Measurements from ENCODE around the gene ROR2. TPM values are rescaled to one million over a fixed set of nuclear protein-coding genes. Genes with fewer than 3 reads are reported as not detected.

The ROR2 gene
- total and polyA plus RNA-seq, 2 of the 8 experiments (the other 6 are each of a cell fraction or from before 2014, with no cell fraction given): 2.7 to 4.3 TPM

- ChIA-PET CTCF (ENCODE audit: partially characterized antibody) (interaction anchor here (2.2 kb wide), 1 partner anchor 136 kb away, joined by 5 read pairs; no protein-coding TSS in a partner anchor), POLR2A (ENCODE audit: partially characterized antibody) (no interaction called here)
- Histone ChIP-seq H2BK20ac (ENCODE audit: low read length) (no peak overlapping the region), H3K23ac (ENCODE audit: insufficient read length) (no peak overlapping the region), H4K91ac (replicated peaks; ENCODE audit: insufficient read length, low read length) (no peak overlapping the region), H3K4me2 (ENCODE audit: insufficient read depth in 1 of 2, low read depth in 2 of 2, low read length in 2 of 2) (no peak overlapping the region), H3K23me2 (ENCODE audit: low read depth, low read length) (no peaks in the 10 kb centered on the region; the same call in 1 of the 2 replicates), H3K9me3 (ENCODE audit: insufficient read depth in 2 of 2, low read depth in 1 of 2, low read length in 1 of 2) (no peaks in the 10 kb centered on the region), H2BK12ac (ENCODE audit: low read depth, low read length) (no peak overlapping the region), H3K14ac (ENCODE audit: insufficient read length) (no peak overlapping the region), H4K5ac (ENCODE audit: insufficient read length, low read depth, low read length) (no peak overlapping the region), H3K56ac (replicated peaks; ENCODE audit: insufficient read length, low read depth, low read length) (no peak overlapping the region), H3K4me1 (replicated peaks in 1 of 4; ENCODE audit: control insufficient read depth in 3 of 4, insufficient read depth in 4 of 4, low read length in 3 of 4) (peaks cover 0 to 9% (median 5%) of the 10 kb centered on the region in 4 experiments; a peak in 5 of 7 replicates), H3K9ac (replicated peaks in 1 of 4; ENCODE audit: extremely low read depth in 1 of 4, low read depth in 3 of 4, low read length in 3 of 4) (no peak overlapping the region), H2BK120ac (replicated peaks; ENCODE audit: low read depth, low read length) (no peak overlapping the region), H3K18ac (ENCODE audit: extremely low read depth, low read length) (no peak overlapping the region), H4K8ac (ENCODE audit: extremely low read depth, insufficient read depth, low read length) (no peak overlapping the region), H3K36me3 (ENCODE audit: control insufficient read depth in 2 of 4, insufficient read depth in 4 of 4, low read length in 3 of 4) (no peaks in the 10 kb centered on the region), H2BK15ac (ENCODE audit: low read length) (no peak overlapping the region), H2BK5ac (ENCODE audit: low read depth, low read length) (no peak overlapping the region), H4K20me1 (replicated peaks in 1 of 2; ENCODE audit: control insufficient read depth in 1 of 2, insufficient read depth in 2 of 2, low read length in 2 of 2) (peaks cover 0 to 2% of the 10 kb centered on the region in 2 experiments), H3K4me3 (ENCODE audit: extremely low read depth in 1 of 4, insufficient read depth in 2 of 4, low read depth in 3 of 4, low read length in 4 of 4) (no peak overlapping the region), H3K4ac (replicated peaks; ENCODE audit: insufficient read length, low read depth, low read length) (no peak overlapping the region), H3K27me3 (replicated peaks in 1 of 4; ENCODE audit: control insufficient read depth in 3 of 4, extremely low read depth in 1 of 4, insufficient read depth in 3 of 4, low read length in 3 of 4) (peaks cover under 1 to 11% (median 9%) of the 10 kb centered on the region in 4 experiments), H3K79me2 (ENCODE audit: control insufficient read depth in 1 of 2, insufficient read depth in 2 of 2, low read length in 2 of 2) (no peaks in the 10 kb centered on the region), H2AFZ (ENCODE audit: low read length) (no peak overlapping the region), H3K27ac (ENCODE audit: low read depth, low read length) (no peak overlapping the region), H2AK5ac (ENCODE audit: low read depth, low read length) (0 out of 2 replicates have a peak overlapping the region, but pooled peaks have one; percentile 9), H3K79me1 (ENCODE audit: low read depth, low read length) (no peaks in the 10 kb centered on the region; the same call in 1 of the 2 replicates)
- WGBS, 2 experiments (ENCODE audit: extremely low coverage in 1 of 2, insufficient coverage in 1 of 2, insufficient read length in 1 of 2, insufficient replicate concordance in 2 of 2, low coverage in 1 of 2, low lambda C conversion rate in 2 of 2, missing lambda C conversion rate in 1 of 2): 70% methylated on average over 1 of the region's 1 CpG; no CpG with 5 or more reads in 1 of the 2 experiments
- DNase-seq (ENCODE audit: low read depth in 1 of 2, low spot score in 2 of 2): no peak
- TF ChIP-seq EGR1 (IDR thresholded peaks at IDR 0.05; ENCODE audit: borderline replicate concordance, low read depth, low read length): no peak
- no peak for TF ChIP-seq TCF12 (IDR thresholded peaks at IDR 0.05; ENCODE audit: low read depth, low read length)
- TF ChIP-seq CBX5 (IDR thresholded peaks at IDR 0.05; ENCODE audit: low read depth, low read length): no peak
- no peak for TF ChIP-seq TAF1 (IDR thresholded peaks at IDR 0.05; ENCODE audit: low read depth, low read length)
- TF ChIP-seq BCL11A (IDR thresholded peaks at IDR 0.05; ENCODE audit: low read depth in 2 of 2, low read length in 2 of 2): no peak
- FAIRE-seq: peak; percentile 24
Measured at GRCh38 chr9:91894536-91894935, 55.5 kb downstream of the ROR2 start.

Data from H1 (cell line).